GM18519 (cell line): ENCODE measurements around the gene RHOG.

Experiments used
- ATAC-seq: cut with Tn5 transposase; IDR thresholded peaks from one replicate; pipeline ENCODE4 v1.9.1; 2021; ENCODE audit warnings: mild to moderate bottlenecking, moderate library complexity; ENCODE audit not compliant: unreplicated experiment, low FRiP score

RHOG gene

GRCh38 chr11:3782963-3783362, 57.8 kb downstream of the RHOG start:
- ATAC-seq = no peak

DNA sequence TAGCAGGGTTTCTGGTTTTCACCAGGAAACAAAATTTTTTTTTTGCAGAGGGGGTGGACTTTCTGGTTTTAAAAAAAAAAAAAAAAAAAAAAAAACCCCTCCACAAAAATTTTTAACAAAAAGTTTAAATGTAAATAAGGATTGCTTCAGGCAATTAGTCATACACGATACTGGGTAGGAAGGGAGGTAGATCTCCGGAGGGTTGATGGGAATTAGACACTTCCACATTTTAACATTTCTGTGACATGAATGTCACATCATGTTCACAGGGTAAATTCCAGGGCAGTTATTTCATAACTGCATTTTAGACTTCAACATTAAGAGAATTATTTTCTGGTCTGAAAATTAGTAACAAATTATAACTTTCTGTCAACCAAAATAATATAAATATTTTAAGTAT, 59.3 kb downstream of the RHOG start:
- ATAC-seq = no peak
